ENCODE results near the gene AMH.

Gene AMH

GRCh38 chr19:2249880-2250765 lies 1.0 kb downstream of the AMH start:
- DNase-seq (ENCODE audit: low read depth), result no peak

GRCh38 chr19:2250766-2251105 lies 1.6 kb downstream of the AMH start:
- no peak for DNase-seq (ENCODE audit: low read depth)

- DNase-seq (ENCODE audit: low read depth), result no peak
Measured at GRCh38 chr19:2251106-2252054, 2.3 kb downstream of the AMH start.

- no peak for DNase-seq (ENCODE audit: low read depth)
Measured at GRCh38 chr19:2252055-2252796, 3.1 kb downstream of the AMH start.

- no peak for DNase-seq (ENCODE audit: low read depth)
Measured at GRCh38 chr19:2252797-2253105, 3.6 kb downstream of the AMH start.

GRCh38 chr19:2253106-2254063 lies 4.3 kb downstream of the AMH start:
- peak; percentile 54 for DNase-seq (ENCODE audit: low read depth)

- DNase-seq (ENCODE audit: low read depth), result no peak
Measured at GRCh38 chr19:2254064-2254872, 5.1 kb downstream of the AMH start.

- no peak for DNase-seq (ENCODE audit: low read depth)
Measured at GRCh38 chr19:2255112-2255845, 6.2 kb downstream of the AMH start.

- no peak for DNase-seq (ENCODE audit: low read depth)
Measured at GRCh38 chr19:2255982-2256685, 7.0 kb downstream of the AMH start, which contains the start of gene JSRP1. Gene JSRP1 (minus strand): TSS chr19:2256417. CDS start chr19:2255314, 1,103 bp downstream.

- DNase-seq (ENCODE audit: low read depth), result no peak
Measured at GRCh38 chr19:2259336-2259735, 10.2 kb downstream of the AMH start.

- DNase-seq (ENCODE audit: low read depth), result no peak
Measured at GRCh38 chr19:2260341-2260805, 11.2 kb downstream of the AMH start.

- no peak for DNase-seq (ENCODE audit: low read depth)
Measured at GRCh38 chr19:2261438-2262172, 12.5 kb downstream of the AMH start.

- no peak for DNase-seq (ENCODE audit: low read depth)
Measured at GRCh38 chr19:2266183-2266993, 17.3 kb downstream of the AMH start.

GRCh38 chr19:2268480-2268830 lies 19.3 kb downstream of the AMH start:
- DNase-seq (ENCODE audit: low read depth), result no peak

- no peak for DNase-seq (ENCODE audit: low read depth)
Measured at GRCh38 chr19:2268861-2269243, 19.7 kb downstream of the AMH start.

GRCh38 chr19:2269244-2270156 lies 20.4 kb downstream of the AMH start:
- peak; percentile 99 for DNase-seq (ENCODE audit: low read depth)

GRCh38 chr19:2270157-2270422 lies 21.0 kb downstream of the AMH start:
- no peak for DNase-seq (ENCODE audit: low read depth)

Data from activated T-helper 1 cell treated with Interleukin-2 at 50 U/mL for 16 hours (primary cell).